ENCODE measurements around the gene ALB.

ALB gene

DNA sequence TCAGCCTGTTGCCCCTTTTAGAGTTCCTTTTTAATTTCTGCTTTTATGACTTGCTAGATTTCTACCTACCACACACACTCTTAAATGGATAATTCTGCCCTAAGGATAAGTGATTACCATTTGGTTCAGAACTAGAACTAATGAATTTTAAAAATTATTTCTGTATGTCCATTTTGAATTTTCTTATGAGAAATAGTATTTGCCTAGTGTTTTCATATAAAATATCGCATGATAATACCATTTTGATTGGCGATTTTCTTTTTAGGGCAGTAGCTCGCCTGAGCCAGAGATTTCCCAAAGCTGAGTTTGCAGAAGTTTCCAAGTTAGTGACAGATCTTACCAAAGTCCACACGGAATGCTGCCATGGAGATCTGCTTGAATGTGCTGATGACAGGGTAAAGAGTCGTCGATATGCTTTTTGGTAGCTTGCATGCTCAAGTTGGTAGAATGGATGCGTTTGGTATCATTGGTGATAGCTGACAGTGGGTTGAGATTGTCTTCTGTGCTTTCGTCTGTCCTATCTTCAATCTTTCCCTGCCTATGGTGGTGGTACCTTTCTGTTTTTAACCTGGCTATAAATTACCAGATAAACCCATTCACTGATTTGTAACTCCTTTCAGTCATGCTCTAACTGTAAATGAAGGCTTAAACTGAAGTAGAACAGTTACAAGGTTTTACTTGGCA is 7.8 kb downstream of the ALB start:
- H3K27ac ChIP-seq (ENCODE audit: low read depth, low read length, poor library complexity, severe bottlenecking): no peak overlapping the region
- H3K4me2 ChIP-seq (ENCODE audit: low read length): no peak overlapping the region
- no peaks in the 10 kb centered on the region for H3K9me2 ChIP-seq (ENCODE audit: low read depth, low read length)
- TF ChIP-seq, protein P1, sequence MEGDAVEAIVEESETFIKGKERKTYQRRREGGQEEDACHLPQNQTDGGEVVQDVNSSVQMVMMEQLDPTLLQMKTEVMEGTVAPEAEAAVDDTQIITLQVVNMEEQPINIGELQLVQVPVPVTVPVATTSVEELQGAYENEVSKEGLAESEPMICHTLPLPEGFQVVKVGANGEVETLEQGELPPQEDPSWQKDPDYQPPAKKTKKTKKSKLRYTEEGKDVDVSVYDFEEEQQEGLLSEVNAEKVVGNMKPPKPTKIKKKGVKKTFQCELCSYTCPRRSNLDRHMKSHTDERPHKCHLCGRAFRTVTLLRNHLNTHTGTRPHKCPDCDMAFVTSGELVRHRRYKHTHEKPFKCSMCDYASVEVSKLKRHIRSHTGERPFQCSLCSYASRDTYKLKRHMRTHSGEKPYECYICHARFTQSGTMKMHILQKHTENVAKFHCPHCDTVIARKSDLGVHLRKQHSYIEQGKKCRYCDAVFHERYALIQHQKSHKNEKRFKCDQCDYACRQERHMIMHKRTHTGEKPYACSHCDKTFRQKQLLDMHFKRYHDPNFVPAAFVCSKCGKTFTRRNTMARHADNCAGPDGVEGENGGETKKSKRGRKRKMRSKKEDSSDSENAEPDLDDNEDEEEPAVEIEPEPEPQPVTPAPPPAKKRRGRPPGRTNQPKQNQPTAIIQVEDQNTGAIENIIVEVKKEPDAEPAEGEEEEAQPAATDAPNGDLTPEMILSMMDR (IDR thresholded peaks at IDR 0.05; ENCODE audit: low read length): no peak
- no peak for TF ChIP-seq EZH2 (IDR thresholded peaks at IDR 0.05; ENCODE audit: borderline replicate concordance, low read length)
- H2AFZ ChIP-seq (ENCODE audit: low read length): no peak overlapping the region
- H4K20me1 ChIP-seq (ENCODE audit: insufficient read depth, low read length): no peaks in the 10 kb centered on the region; the same call in 1 of the 2 replicates
- H3K36me3 ChIP-seq (ENCODE audit: insufficient read depth, low read length): no peaks in the 10 kb centered on the region
- H3F3A ChIP-seq (ENCODE audit: insufficient read depth, low read length): no peaks in the 10 kb centered on the region
- no peaks in the 10 kb centered on the region for H3K27me3 ChIP-seq (ENCODE audit: insufficient read depth, low read length)
- no peaks in the 10 kb centered on the region for H3K4me1 ChIP-seq (ENCODE audit: insufficient read depth, low read length, severe bottlenecking)
- no peaks in the 10 kb centered on the region for H3K9me3 ChIP-seq (ENCODE audit: low read length)
- no peaks in the 10 kb centered on the region for H3K79me2 ChIP-seq (ENCODE audit: insufficient read depth, low read length)
- no peak overlapping the region for H3K4me3 ChIP-seq (ENCODE audit: low read depth, low read length, poor library complexity, severe bottlenecking)
- H3K9ac ChIP-seq (ENCODE audit: low read length): no peak overlapping the region

DNA sequence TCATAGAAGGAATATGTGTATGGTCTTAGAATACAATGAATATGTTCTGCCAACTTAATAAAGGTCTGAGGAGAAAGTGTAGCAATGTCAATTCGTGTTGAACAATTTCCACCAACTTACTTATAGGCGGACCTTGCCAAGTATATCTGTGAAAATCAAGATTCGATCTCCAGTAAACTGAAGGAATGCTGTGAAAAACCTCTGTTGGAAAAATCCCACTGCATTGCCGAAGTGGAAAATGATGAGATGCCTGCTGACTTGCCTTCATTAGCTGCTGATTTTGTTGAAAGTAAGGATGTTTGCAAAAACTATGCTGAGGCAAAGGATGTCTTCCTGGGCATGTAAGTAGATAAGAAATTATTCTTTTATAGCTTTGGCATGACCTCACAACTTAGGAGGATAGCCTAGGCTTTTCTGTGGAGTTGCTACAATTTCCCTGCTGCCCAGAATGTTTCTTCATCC is 9.2 kb downstream of the ALB start:
- Histone ChIP-seq H3K27me3 (ENCODE audit: insufficient read depth, low read length) (no peaks in the 10 kb centered on the region), H3K9me3 (ENCODE audit: low read length) (no peaks in the 10 kb centered on the region), H3K9ac (ENCODE audit: low read length) (no peak overlapping the region)

DNA sequence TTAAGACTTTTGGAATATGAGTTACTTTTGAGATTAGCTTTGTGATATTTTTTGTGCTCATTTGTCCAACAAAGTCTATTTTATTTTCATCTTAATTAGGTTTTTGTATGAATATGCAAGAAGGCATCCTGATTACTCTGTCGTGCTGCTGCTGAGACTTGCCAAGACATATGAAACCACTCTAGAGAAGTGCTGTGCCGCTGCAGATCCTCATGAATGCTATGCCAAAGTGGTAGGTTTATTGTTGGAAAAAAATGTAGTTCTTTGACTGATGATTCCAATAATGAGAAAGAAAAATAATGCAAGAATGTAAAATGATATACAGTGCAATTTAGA is 10.8 kb downstream of the ALB start:
- H3K4me2 ChIP-seq (ENCODE audit: low read length): no peak overlapping the region
- no peak overlapping the region for H3K9ac ChIP-seq (ENCODE audit: low read length)
- no peaks in the 10 kb centered on the region for H3F3A ChIP-seq (ENCODE audit: insufficient read depth, low read length)
- no peak overlapping the region for H2AFZ ChIP-seq (ENCODE audit: low read length)
- H3K4me1 ChIP-seq (ENCODE audit: insufficient read depth, low read length, severe bottlenecking): no peaks in the 10 kb centered on the region
- H3K27me3 ChIP-seq (ENCODE audit: insufficient read depth, low read length): no peaks in the 10 kb centered on the region
- no peaks in the 10 kb centered on the region; the same call in 1 of the 2 replicates for H4K20me1 ChIP-seq (ENCODE audit: insufficient read depth, low read length)
- no peaks in the 10 kb centered on the region for H3K9me3 ChIP-seq (ENCODE audit: low read length)
- TF ChIP-seq, protein P1 (IDR thresholded peaks at IDR 0.05; ENCODE audit: low read length): no peak
- no peak for TF ChIP-seq EZH2 (IDR thresholded peaks at IDR 0.05; ENCODE audit: borderline replicate concordance, low read length)
- no peaks in the 10 kb centered on the region for H3K9me2 ChIP-seq (ENCODE audit: low read depth, low read length)
- H3K36me3 ChIP-seq (ENCODE audit: insufficient read depth, low read length): no peaks in the 10 kb centered on the region
- H3K27ac ChIP-seq (ENCODE audit: low read depth, low read length, poor library complexity, severe bottlenecking): no peak overlapping the region
- H3K4me3 ChIP-seq (ENCODE audit: low read depth, low read length, poor library complexity, severe bottlenecking): no peak overlapping the region
- no peaks in the 10 kb centered on the region for H3K79me2 ChIP-seq (ENCODE audit: insufficient read depth, low read length)

More for the DNA sequence above, 9.2 kb downstream of the ALB start:
- H3F3A ChIP-seq (ENCODE audit: insufficient read depth, low read length): no peaks in the 10 kb centered on the region
- H3K4me1 ChIP-seq (ENCODE audit: insufficient read depth, low read length, severe bottlenecking): no peaks in the 10 kb centered on the region
- H3K79me2 ChIP-seq (ENCODE audit: insufficient read depth, low read length): no peaks in the 10 kb centered on the region
- no peak overlapping the region for H3K4me3 ChIP-seq (ENCODE audit: low read depth, low read length, poor library complexity, severe bottlenecking)
- TF ChIP-seq, protein P1 (IDR thresholded peaks at IDR 0.05; ENCODE audit: low read length): no peak
- no peak for TF ChIP-seq EZH2 (IDR thresholded peaks at IDR 0.05; ENCODE audit: borderline replicate concordance, low read length)
- no peak overlapping the region for H3K4me2 ChIP-seq (ENCODE audit: low read length)
- no peaks in the 10 kb centered on the region; the same call in 1 of the 2 replicates for H4K20me1 ChIP-seq (ENCODE audit: insufficient read depth, low read length)
- H3K27ac ChIP-seq (ENCODE audit: low read depth, low read length, poor library complexity, severe bottlenecking): no peak overlapping the region
- no peaks in the 10 kb centered on the region for H3K9me2 ChIP-seq (ENCODE audit: low read depth, low read length)
- H3K36me3 ChIP-seq (ENCODE audit: insufficient read depth, low read length): no peaks in the 10 kb centered on the region
- H2AFZ ChIP-seq (ENCODE audit: low read length): no peak overlapping the region
